HepG2 (cell line): ENCODE data around the gene BABAM1. TPM values are rescaled to one million over a fixed set of nuclear protein-coding genes. Genes with fewer than 3 reads are reported as not detected.

ENCODE experiments used
- ATAC-seq: fragments of 200-7000 bp; cut with Tn5 transposase; 3 replicates; pipeline ENCODE4 v1.9.1; 2020; ENCODE audit warnings: mild to moderate bottlenecking, moderate library complexity
- BruUV-seq: library from RNA; stranded (reverse); fragments of 400-500 nt; replicated peaks from 2 replicates; lab custom pipeline; 2021; lab: Mats Ljungman, UMichigan
- CTCF ChIA-PET: fragments of 300-600 bp; formaldehyde crosslinking; extraction: SDS; loops from one replicate; lab custom pipeline; 2021; ENCODE audit warnings: low total read pairs, inconsistent platforms, low intra/inter-chr PET ratio; lab: Yijun Ruan, JAX
- POLR2A ChIA-PET: fragments of 350-600 bp; sonication (Branson Sonifier 250); formaldehyde crosslinking; loops from one replicate; lab custom pipeline; 2020; ENCODE audit warnings: antibody characterized with exemption, inconsistent platforms; lab: Yijun Ruan, JAX
- DNase-seq: peaks from one replicate; pipeline ENCODE4 v3.0.0-alpha.2; 2015; ENCODE audit warnings: low spot score
- FAIRE-seq: peaks from 3 replicates; lab custom pipeline; 2011; peaks lifted over from hg19 to GRCh38; lab: Jason Lieb, UNC
- H2AFZ ChIP-seq: one replicate; pipeline ENCODE4 v1.6.1; 2011; ENCODE audit warnings: low read length, inconsistent platforms
- H3K27ac ChIP-seq: fragments of 300-600 bp; 3 replicates; pipeline ENCODE4 v1.8.0; 2011; ENCODE audit warnings: mixed run types, mild to moderate bottlenecking, mixed read lengths, low read length, inconsistent platforms; ENCODE audit not compliant: insufficient read depth; ENCODE audit errors: extremely low read length
- H3K27me3 ChIP-seq, 2 experiments: fragments of 200-600 bp in 1 of 2; 2 replicates in 1 of 2; 3 replicates in 1 of 2; pipeline versions ENCODE4 v1.6.0 to v1.8.0; 2011; ENCODE audit warnings: low read length in 2 of 2, mild to moderate bottlenecking in 2 of 2, moderate library complexity in 2 of 2, inconsistent platforms in 1 of 2; ENCODE audit not compliant: insufficient read depth in 2 of 2, control insufficient read depth in 1 of 2
- H3K36me3 ChIP-seq, 2 experiments: fragments of 200-600 bp in 1 of 2; replicated peaks in 1 of 2; 2 replicates in 1 of 2; 3 replicates in 1 of 2; pipeline versions ENCODE4 v1.5.1 to v1.8.0; 2011; ENCODE audit warnings: low read length in 2 of 2, inconsistent platforms in 1 of 2; ENCODE audit not compliant: insufficient read depth in 2 of 2, control insufficient read depth in 1 of 2
- H3K4me1 ChIP-seq: 2 replicates; pipeline ENCODE4 v1.5.1; 2012; ENCODE audit warnings: low read length, inconsistent platforms; ENCODE audit not compliant: insufficient read depth
- H3K4me2 ChIP-seq: 2 replicates; pipeline ENCODE4 v1.6.0; 2011; ENCODE audit warnings: low read depth, low read length, inconsistent platforms
- H3K4me3 ChIP-seq, 3 experiments: fragments of 200-600 bp in 1 of 3; sonication (generic), shearing (Covaris generic) in 1 of 3; replicated peaks in 1 of 3; 2 replicates each; pipeline ENCODE4 v1.5.1; 2011 to 2016; ENCODE audit warnings: low read length in 3 of 3, inconsistent platforms in 2 of 3, low read depth in 2 of 3, mild to moderate bottlenecking in 2 of 3, control low read depth in 1 of 3, mixed read lengths in 1 of 3; ENCODE audit not compliant: insufficient read depth in 1 of 3
- H3K79me2 ChIP-seq: one replicate; pipeline ENCODE4 v1.6.1; 2011; ENCODE audit warnings: low read length, inconsistent platforms; ENCODE audit not compliant: insufficient read depth
- H3K9ac ChIP-seq: 2 replicates; pipeline ENCODE4 v1.6.0; 2011; ENCODE audit warnings: mild to moderate bottlenecking, low read depth, low read length, inconsistent platforms; ENCODE audit not compliant: insufficient read depth
- H3K9me3 ChIP-seq: 2 replicates; pipeline ENCODE4 v1.5.1; 2012; ENCODE audit warnings: mild to moderate bottlenecking, low read length
- H4K20me1 ChIP-seq: 2 replicates; pipeline ENCODE4 v1.6.0; 2011; ENCODE audit warnings: inconsistent platforms, mild to moderate bottlenecking, low read length, moderate library complexity; ENCODE audit not compliant: insufficient read depth
- DRAP1 ChIP-seq: IDR thresholded peaks from 2 replicates; pipeline ENCODE4 v1.6.1; 2016; ENCODE audit warnings: missing genetic modification reagents, missing compliant biosample characterization
- FOSL2 ChIP-seq: sonication (generic); formaldehyde crosslinking; IDR thresholded peaks from 2 replicates; pipeline ENCODE4 v1.4.0; 2020; ENCODE audit warnings: missing genetic modification reagents
- FOXA1 ChIP-seq, 2 experiments: fragments of 450-650 bp in 1 of 2; sonication (generic) in 1 of 2; formaldehyde crosslinking in 1 of 2; IDR thresholded peaks; 2 replicates each; pipeline versions ENCODE4 v1.4.0 to v1.6.1; 2016 to 2020; ENCODE audit warnings: missing genetic modification reagents in 1 of 2
- HIVEP1 ChIP-seq: sonication (generic); formaldehyde crosslinking; IDR thresholded peaks from 2 replicates; pipeline ENCODE4 v1.4.0; 2020; ENCODE audit warnings: mild to moderate bottlenecking, missing genetic modification reagents
- KDM5A ChIP-seq: fragments of 200-600 bp; sonication (generic); IDR thresholded peaks from 2 replicates; pipeline ENCODE4 v1.7.0; 2018; ENCODE audit warnings: antibody characterized with exemption, mild to moderate bottlenecking, low read length, borderline replicate concordance
- RARA ChIP-seq: IDR thresholded peaks from 2 replicates; pipeline ENCODE4 v1.6.1; 2016; ENCODE audit warnings: missing genetic modification reagents, missing compliant biosample characterization
- RFX5 ChIP-seq: IDR thresholded peaks from 2 replicates; pipeline ENCODE4 v1.6.1; 2011; ENCODE audit warnings: low read depth, low read length, improper control_type of control experiment
- RXRB ChIP-seq: IDR thresholded peaks from 2 replicates; pipeline ENCODE4 v1.6.1; 2016; ENCODE audit warnings: borderline replicate concordance, missing genetic modification reagents, missing compliant biosample characterization
- SAP130 ChIP-seq: IDR thresholded peaks from 2 replicates; pipeline ENCODE4 v1.6.1; 2016; ENCODE audit warnings: low read depth
- TEAD3 ChIP-seq: optimal IDR thresholded peaks from 2 replicates; pipeline ENCODE3; 2016; ENCODE audit warnings: borderline replicate concordance
- ZBTB38 ChIP-seq: sonication (generic); formaldehyde crosslinking; IDR thresholded peaks from 2 replicates; pipeline ENCODE4 v1.5.1; 2020; ENCODE audit warnings: mild to moderate bottlenecking, missing genetic modification reagents
- ZFAT ChIP-seq: sonication (generic); formaldehyde crosslinking; conservative IDR thresholded peaks from 2 replicates; pipeline ENCODE4 v1.8.1; 2023; ENCODE audit warnings: missing genetic modification reagents, inconsistent platforms
- ZNF142 ChIP-seq: sonication (generic); formaldehyde crosslinking; IDR thresholded peaks from 2 replicates; pipeline ENCODE4 v1.4.0; 2020; ENCODE audit warnings: missing genetic modification reagents
- ZNF501 ChIP-seq: sonication (generic); formaldehyde crosslinking; IDR thresholded peaks from 2 replicates; pipeline ENCODE4 v1.5.1; 2020; ENCODE audit warnings: mild to moderate bottlenecking, moderate library complexity, missing genetic modification reagents
- ZNF841 ChIP-seq: sonication (generic); formaldehyde crosslinking; IDR thresholded peaks from 2 replicates; pipeline ENCODE4 v1.8.1; 2023; ENCODE audit warnings: missing genetic modification reagents, borderline replicate concordance
- WGBS: methylation state at CpG from one replicate; pipeline ENCODE4 v1.1.6; 2017; ENCODE audit warnings: low lambda C conversion rate; 5-methylcytosine and 5-hydroxymethylcytosine counted together
- in situ Hi-C: cut with HindIII; loops from 2 replicates; pipeline ENCODE4 v1.10.0; 2017; ENCODE audit warnings: low pct_unique_long_range_greater_than_20kb; ENCODE audit not compliant: extremely low pct_ligation_motif_present
- intact Hi-C: fragments of 100-400 bp; cut with micrococcal nuclease; formaldehyde crosslinking; loops from one replicate; pipeline ENCODE4 v1.10.0; 2022; ENCODE audit not compliant: unreplicated experiment
- polyA plus RNA-seq, 8 experiments: library from polyadenylated mRNA; depleted of rRNA in 3 of 8; stranded (reverse) in 7 of 8; unstranded in 1 of 8; fragments of >200 nt; fragmentation: Illumina TruSeq in 4 of 8; extraction: Trizol in 4 of 8; gene quantifications; 2 replicates each; pipeline versions ENCODE4 v1.2.1 to v1.2.3, GENCODE V29; 2011 to 2016; ENCODE audit warnings: low read depth in 4 of 8, missing spikeins in 1 of 8, mixed read lengths in 1 of 8; ENCODE audit not compliant: insufficient read depth in 1 of 8
- total RNA-seq, 5 experiments: library from RNA; depleted of rRNA; stranded (reverse); fragments of >200 nt; fragmentation: Illumina TruSeq; extraction: Trizol; gene quantifications; 2 replicates each; pipeline ENCODE4 v1.2.3, GENCODE V29; 2016; ENCODE audit warnings: low read depth in 1 of 5
- TF ChIP-seq, protein P1 (sequence below): sonication (generic); formaldehyde crosslinking; IDR thresholded peaks from 2 replicates; pipeline ENCODE4 v1.4.0; 2020; ENCODE audit warnings: mild to moderate bottlenecking, missing genetic modification reagents

BABAM1 gene
- total and polyA plus RNA-seq, 2 of the 13 experiments (the other 11 are each of a cell fraction or from before 2014, with no cell fraction given), result 70.0 to 82.0 TPM

DNA sequence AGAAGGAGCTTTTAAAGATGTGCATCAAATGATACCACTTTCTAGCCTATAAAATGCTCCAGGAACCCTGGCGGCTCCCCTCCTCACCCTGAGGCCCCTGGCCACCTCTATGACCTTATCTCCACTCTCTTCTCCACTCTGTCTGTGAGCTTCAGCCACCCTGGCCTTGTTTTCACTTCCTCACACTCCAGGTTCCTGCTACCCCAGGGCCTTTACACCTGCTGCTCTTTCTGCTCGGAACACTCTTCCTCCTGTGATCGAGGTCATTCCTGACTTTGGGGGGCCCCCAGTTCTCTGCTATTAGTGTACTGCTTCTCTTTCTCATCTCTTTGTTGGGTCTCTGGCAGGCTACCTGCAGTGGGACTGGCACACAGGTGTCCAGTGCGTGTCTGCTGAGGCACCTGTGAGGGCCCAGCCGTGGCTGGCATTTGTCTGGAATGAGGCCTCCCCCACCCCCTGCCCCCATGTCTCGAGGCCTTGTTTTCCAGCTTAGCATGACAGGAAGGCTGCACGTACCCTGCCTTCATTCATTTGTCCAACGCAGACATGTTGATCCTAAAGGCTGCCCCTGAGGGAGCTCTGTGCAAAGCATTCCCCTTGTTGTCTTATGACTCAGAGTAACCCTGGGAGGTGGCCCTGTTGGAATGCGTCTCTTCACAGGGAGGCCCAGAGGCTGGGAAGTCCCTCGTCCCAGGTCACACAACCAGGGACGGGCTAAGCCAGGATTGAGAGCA is 44.4 kb downstream of the BABAM1 start:
- H2AFZ ChIP-seq, result no peak overlapping the region
- peaks cover 36% of the 10 kb centered on the region for H3K4me1 ChIP-seq
- no TSS peak for BruUV-seq
- POLR2A ChIA-PET, result interaction anchor here (1.0 to 1.6 kb wide), 4 partner anchors 11 to 108 kb away, joined by 3 to 4 read pairs (median 4); partner anchors contain the start of gene USE1
- peak overlapping the region; percentile 46 for H3K9ac ChIP-seq
- peak overlapping the region; percentile 55 for H3K27ac ChIP-seq
- in situ Hi-C loops, result no loop called here
- WGBS, result 60% methylated on average over 8 of the region's 11 CpGs
- TF ChIP-seq, protein P1, sequence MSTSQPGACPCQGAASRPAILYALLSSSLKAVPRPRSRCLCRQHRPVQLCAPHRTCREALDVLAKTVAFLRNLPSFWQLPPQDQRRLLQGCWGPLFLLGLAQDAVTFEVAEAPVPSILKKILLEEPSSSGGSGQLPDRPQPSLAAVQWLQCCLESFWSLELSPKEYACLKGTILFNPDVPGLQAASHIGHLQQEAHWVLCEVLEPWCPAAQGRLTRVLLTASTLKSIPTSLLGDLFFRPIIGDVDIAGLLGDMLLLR (CRISPR knock-in tag), result peak; percentile 16; the same call in 1 of the 2 replicates
- TF ChIP-seq HIVEP1 (peak; percentile 53; the same call in 1 of the 2 replicates), FOXA1 (IDR thresholded peaks at IDR 0.05) (no peak), FOXA1 (CRISPR knock-in tag; IDR thresholded peaks at IDR 0.05) (0 out of 2 replicates have a peak, but pooled peaks have one; percentile 26), ZFAT (CRISPR knock-in tag) (no peak), ZNF841 (CRISPR knock-in tag) (no peak), RFX5 (no peak), ZNF501 (CRISPR knock-in tag) (0 out of 2 replicates have a peak, but pooled peaks have one; percentile 11), FOSL2 (CRISPR knock-in tag) (peak; percentile 74), RXRB (CRISPR knock-in tag) (0 out of 2 replicates have a peak, but pooled peaks have one; percentile 15), TEAD3 (peak; percentile 84), SAP130 (CRISPR knock-in tag) (peak; percentile 43; the same call in 1 of the 2 replicates), KDM5A (no peak), RARA (peak; percentile 39; the same call in 1 of the 2 replicates), ZBTB38 (0 out of 2 replicates have a peak, but pooled peaks have one; percentile 6), ZNF142 (CRISPR knock-in tag) (no peak), DRAP1 (0 out of 2 replicates have a peak, but pooled peaks have one; percentile 19)
- TF ChIP-seq, all 625 proteins: peak for 11
- Histone ChIP-seq H4K20me1 (peaks cover 7% of the 10 kb centered on the region), H3K79me2 (peaks cover 27% of the 10 kb centered on the region), H3K4me3 (peak overlapping the region in 1 of 3 experiments; percentile 49; a peak in 3 of 6 replicates), H3K4me2 (peak overlapping the region; percentile 65), H3K27me3 (no peaks in the 10 kb centered on the region; a peak in 1 of 5 replicates), H3K9me3 (no peaks in the 10 kb centered on the region), H3K36me3 (peaks cover 12 to 20% of the 10 kb centered on the region in 2 experiments; a peak in 4 of 5 replicates)
- ATAC-seq (peak; percentile 44), FAIRE-seq (peak; percentile 21), DNase-seq (peak; percentile 76)
- intact Hi-C loops, result no loop called here
- CTCF ChIA-PET, result no interaction called here
